Testis (tissue), 3 donors: Measurements from ENCODE around the gene GOLGA6B. TPM values are rescaled to one million over a fixed set of nuclear protein-coding genes. Genes with fewer than 3 reads are reported as not detected.
"Not testable (repeated sequence)": the region's sequence is repeated elsewhere in the genome, so short reads cannot be mapped to it uniquely, and the experiment has no call there.

ENCODE experiments used
- DNase-seq: peaks from one replicate; pipeline ENCODE4 v3.0.0-alpha.2; 2019
- H3K27ac ChIP-seq, 2 donors: fragments of 200-600 bp; sonication (generic); one replicate each; pipeline ENCODE4 v1.5.1; 2019
- H3K27me3 ChIP-seq: fragments of 200-600 bp; sonication (generic); one replicate; pipeline ENCODE4 v1.5.1; 2019
- H3K36me3 ChIP-seq: fragments of 200-600 bp; sonication (generic); one replicate; pipeline ENCODE4 v1.5.1; 2017; ENCODE audit warnings: low read depth; ENCODE audit errors: missing control alignments
- H3K4me1 ChIP-seq: fragments of 200-600 bp; sonication (generic); one replicate; pipeline ENCODE4 v1.5.1; 2019
- H3K4me3 ChIP-seq, 2 donors: fragments of 200-600 bp; sonication (generic); one replicate each; pipeline ENCODE4 v1.5.1; 2017 to 2019
- H3K9me3 ChIP-seq: fragments of 200-600 bp; sonication (generic); one replicate; pipeline ENCODE4 v1.5.1; 2017
- CTCF ChIP-seq, 3 experiments: fragments of 450-650 bp in 2 of 3; fragments of 200-600 bp in 1 of 3; sonication (generic) in 1 of 3; IDR thresholded peaks; one replicate each; pipeline ENCODE4 v1.5.1; 2016 to 2019; ENCODE audit warnings: antibody characterized with exemption in 3 of 3, mild to moderate bottlenecking in 2 of 3, moderate library complexity in 1 of 3
- POLR2A ChIP-seq: fragments of 450-650 bp; IDR thresholded peaks from one replicate; pipeline ENCODE4 v1.6.1; 2017; ENCODE audit warnings: antibody characterized with exemption, mild to moderate bottlenecking, moderate library complexity
- WGBS, 2 donors: methylation state at CpG; one replicate each; pipeline ENCODE4 v1.1.5; 2018; 5-methylcytosine and 5-hydroxymethylcytosine counted together
- intact Hi-C: fragments of 100-400 bp; cut with DNase I; formaldehyde crosslinking; loops from one replicate; pipeline ENCODE4 v1.15.1; 2023; ENCODE audit warnings: low total_unique reads
- polyA plus RNA-seq: library from polyadenylated mRNA; stranded (reverse); fragments of 350-450 nt; fragmentation: Illumina TruSeq; extraction: RNeasy Lipid Tissue Mini Kit (QIAGEN cat#74804); gene quantifications from one replicate; pipeline ENCODE4 v1.2.3, GENCODE V29; 2014; ENCODE audit warnings: low read depth, low replicate concordance; ENCODE audit not compliant: insufficient read depth
- total RNA-seq, 2 donors: library from RNA; depleted of rRNA; stranded (reverse); fragments of >200 nt; gene quantifications; one replicate each; pipeline ENCODE4 v1.2.3, GENCODE V29; 2016

GOLGA6B gene
- total and polyA plus RNA-seq, 3 donors from 2014 or later, result 7.4 to 18.0 (median 8.6) TPM

- no peaks in the 10 kb centered on the region for H3K9me3 ChIP-seq
- no peak overlapping the region for H3K27ac ChIP-seq
- H3K36me3 ChIP-seq, result no peaks in the 10 kb centered on the region
- 80 to 94% methylated on average over 5 of the region's 5 CpGs for WGBS, 2 donors
- no peak for DNase-seq
- H3K27me3 ChIP-seq, result no peaks in the 10 kb centered on the region
- no peak overlapping the region for H3K4me3 ChIP-seq
- no peak for TF ChIP-seq CTCF (IDR thresholded peaks at IDR 0.05)
- no peak for TF ChIP-seq POLR2A
- H3K4me1 ChIP-seq, result no peaks in the 10 kb centered on the region
- intact Hi-C loops, result no loop called here
These were observed 34.2 kb downstream of the GOLGA6B start for GRCh38 chr15:72688697-72689096.

- no peak for DNase-seq
- WGBS, 2 donors, result 92% methylated on average over 5 of the region's 5 CpGs
- intact Hi-C loops, result no loop called here
- no peaks in the 10 kb centered on the region for H3K36me3 ChIP-seq
- H3K4me3 ChIP-seq, result no peak overlapping the region
- TF ChIP-seq CTCF (IDR thresholded peaks at IDR 0.05) (no peak), POLR2A (no peak)
- no peaks in the 10 kb centered on the region for H3K9me3 ChIP-seq
- H3K4me1 ChIP-seq, result no peaks in the 10 kb centered on the region
- no peaks in the 10 kb centered on the region for H3K27me3 ChIP-seq
- H3K27ac ChIP-seq, result no peak overlapping the region
These were observed 36.4 kb downstream of the GOLGA6B start for GRCh38 chr15:72690938-72691337.

GRCh38 chr15:72698938-72699337 lies 44.4 kb downstream of the GOLGA6B start:
- Histone ChIP-seq H3K4me1 (no peaks in the 10 kb centered on the region), H3K4me3 (no peak overlapping the region), H3K27me3 (no peaks in the 10 kb centered on the region), H3K9me3 (no peaks in the 10 kb centered on the region), H3K36me3 (no peaks in the 10 kb centered on the region), H3K27ac (no peak overlapping the region)
- WGBS, 2 donors, result 91 to 93% methylated on average over 5 of the region's 5 CpGs
- DNase-seq, result no peak
- intact Hi-C loops, result no loop called here
- no peak for TF ChIP-seq CTCF (IDR thresholded peaks at IDR 0.05)

GRCh38 chr15:72700076-72700475 lies 45.6 kb downstream of the GOLGA6B start:
- no peak overlapping the region for H3K27ac ChIP-seq
- no peaks in the 10 kb centered on the region for H3K9me3 ChIP-seq
- H3K27me3 ChIP-seq, result no peaks in the 10 kb centered on the region
- intact Hi-C loops, result no loop called here
- no peak for DNase-seq
- H3K4me3 ChIP-seq, result no peak overlapping the region
- no peak for TF ChIP-seq CTCF (IDR thresholded peaks at IDR 0.05)
- TF ChIP-seq POLR2A, result no peak
- H3K4me1 ChIP-seq, result no peaks in the 10 kb centered on the region
- no peaks in the 10 kb centered on the region for H3K36me3 ChIP-seq
- 82 to 86% methylated on average over 9 of the region's 9 CpGs for WGBS, 2 donors

GRCh38 chr15:72706266-72706665 lies 51.8 kb downstream of the GOLGA6B start:
- no peaks in the 10 kb centered on the region for H3K4me1 ChIP-seq
- WGBS, 2 donors, result 94 to 97% methylated on average over 11 of the region's 11 CpGs
- TF ChIP-seq POLR2A, result no peak
- no peak for TF ChIP-seq CTCF (IDR thresholded peaks at IDR 0.05)
- H3K27me3 ChIP-seq, result no peaks in the 10 kb centered on the region
- no peaks in the 10 kb centered on the region for H3K36me3 ChIP-seq
- H3K27ac ChIP-seq, result no peak overlapping the region
- intact Hi-C loops, result no loop called here
- H3K4me3 ChIP-seq, result no peak overlapping the region
- no peak for DNase-seq
- no peaks in the 10 kb centered on the region for H3K9me3 ChIP-seq

GRCh38 chr15:72708551-72709303 lies 54.2 kb downstream of the GOLGA6B start:
- H3K4me1 ChIP-seq, H3K4me3 ChIP-seq, H3K27me3 ChIP-seq, H3K27ac ChIP-seq, DNase-seq, H3K36me3 ChIP-seq, intact Hi-C loops, H3K9me3 ChIP-seq: not testable (repeated sequence)
- 84 to 92% methylated on average over 8 of the region's 8 CpGs for WGBS, 2 donors
